Measurements from ENCODE around the gene GNPNAT1.
A peak's percentile ranks its signal among the peaks of the same experiment; 100 is the strongest.

GNPNAT1 gene

GRCh38 chr14:52741865-52742264 lies 49.5 kb downstream of the GNPNAT1 start:
- DNase-seq (ENCODE audit: extremely low read depth, low read depth): no peak
- TF ChIP-seq, protein P1, sequence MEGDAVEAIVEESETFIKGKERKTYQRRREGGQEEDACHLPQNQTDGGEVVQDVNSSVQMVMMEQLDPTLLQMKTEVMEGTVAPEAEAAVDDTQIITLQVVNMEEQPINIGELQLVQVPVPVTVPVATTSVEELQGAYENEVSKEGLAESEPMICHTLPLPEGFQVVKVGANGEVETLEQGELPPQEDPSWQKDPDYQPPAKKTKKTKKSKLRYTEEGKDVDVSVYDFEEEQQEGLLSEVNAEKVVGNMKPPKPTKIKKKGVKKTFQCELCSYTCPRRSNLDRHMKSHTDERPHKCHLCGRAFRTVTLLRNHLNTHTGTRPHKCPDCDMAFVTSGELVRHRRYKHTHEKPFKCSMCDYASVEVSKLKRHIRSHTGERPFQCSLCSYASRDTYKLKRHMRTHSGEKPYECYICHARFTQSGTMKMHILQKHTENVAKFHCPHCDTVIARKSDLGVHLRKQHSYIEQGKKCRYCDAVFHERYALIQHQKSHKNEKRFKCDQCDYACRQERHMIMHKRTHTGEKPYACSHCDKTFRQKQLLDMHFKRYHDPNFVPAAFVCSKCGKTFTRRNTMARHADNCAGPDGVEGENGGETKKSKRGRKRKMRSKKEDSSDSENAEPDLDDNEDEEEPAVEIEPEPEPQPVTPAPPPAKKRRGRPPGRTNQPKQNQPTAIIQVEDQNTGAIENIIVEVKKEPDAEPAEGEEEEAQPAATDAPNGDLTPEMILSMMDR (IDR thresholded peaks at IDR 0.05; ENCODE audit: low read depth, low read length): no peak

- no peak for DNase-seq (ENCODE audit: extremely low read depth, low read depth)
- TF ChIP-seq, protein P1 (IDR thresholded peaks at IDR 0.05; ENCODE audit: low read depth, low read length): no peak
Observed at GRCh38 chr14:52740751-52741150, 50.7 kb downstream of the GNPNAT1 start.

DNA sequence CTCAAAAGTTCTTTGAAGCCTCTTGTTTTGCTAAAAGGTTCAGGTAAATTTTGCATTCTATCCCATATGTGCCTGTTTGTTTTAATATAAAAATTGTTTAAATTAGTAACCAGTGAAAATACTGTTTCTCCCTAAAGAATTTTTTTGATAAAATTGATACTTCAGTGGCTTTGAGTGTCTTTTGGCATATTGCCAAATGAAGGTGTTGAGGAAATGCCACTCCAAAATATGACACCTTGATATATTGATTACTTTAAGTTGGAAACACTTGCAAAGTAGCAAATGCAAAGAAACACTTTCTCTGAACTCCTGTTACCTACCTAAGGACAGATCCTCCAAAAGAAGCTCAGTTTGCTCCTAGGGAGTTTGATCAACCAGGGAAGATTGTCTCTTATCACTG lies 53.0 kb downstream of the GNPNAT1 start:
- TF ChIP-seq, protein P1 (IDR thresholded peaks at IDR 0.05; ENCODE audit: low read depth, low read length): no peak

GRCh38 chr14:52735921-52736489 lies 55.4 kb downstream of the GNPNAT1 start:
- TF ChIP-seq, protein P1 (IDR thresholded peaks at IDR 0.05; ENCODE audit: low read depth, low read length): no peak
- DNase-seq (ENCODE audit: extremely low read depth, low read depth): no peak

More for the DNA sequence above, 53.0 kb downstream of the GNPNAT1 start:
- DNase-seq (ENCODE audit: extremely low read depth, low read depth): no peak

DNA sequence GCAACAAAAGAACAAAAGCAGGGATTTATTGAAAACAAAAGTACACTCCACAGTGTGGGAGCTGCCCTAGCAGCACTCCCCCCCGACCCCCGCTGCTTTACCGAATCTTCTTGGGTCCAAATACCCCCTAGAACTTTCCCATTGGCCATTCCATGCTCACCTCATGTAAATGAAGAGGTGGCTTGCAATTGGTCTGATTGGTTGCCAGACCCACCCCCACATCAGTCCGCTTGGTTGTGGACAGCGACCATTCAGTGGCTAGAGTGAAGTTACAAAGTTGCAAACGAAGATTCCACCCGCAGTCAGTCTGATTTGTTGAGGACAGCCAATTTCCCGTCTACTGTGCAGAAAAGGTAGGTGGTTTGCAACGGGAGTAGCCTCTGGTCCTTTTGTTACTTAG lies 57.6 kb downstream of the GNPNAT1 start:
- DNase-seq (ENCODE audit: extremely low read depth, low read depth): no peak
- TF ChIP-seq, protein P1 (IDR thresholded peaks at IDR 0.05; ENCODE audit: low read depth, low read length): no peak

DNA sequence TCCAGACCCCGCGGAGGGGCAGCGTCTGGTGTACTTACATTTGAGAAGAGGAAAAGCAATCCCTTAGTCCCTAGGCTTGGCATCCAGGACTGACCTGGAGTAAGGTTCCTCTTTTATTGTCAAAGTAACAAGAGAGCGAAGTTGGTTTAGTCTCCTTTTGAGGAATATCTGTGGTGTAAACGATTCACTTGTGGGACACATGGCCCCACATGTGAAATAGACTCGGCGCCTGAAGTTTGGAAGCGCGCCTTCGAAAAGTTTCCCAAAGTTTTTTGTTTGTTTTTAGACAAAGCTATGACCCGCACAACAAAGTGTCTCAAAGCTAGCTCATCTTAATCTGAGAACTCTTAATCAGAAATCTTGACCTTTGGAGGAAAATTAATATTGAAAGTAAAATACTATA lies 60.7 kb downstream of the GNPNAT1 start:
- DNase-seq (ENCODE audit: extremely low read depth, low read depth): no peak
- TF ChIP-seq, protein P1 (IDR thresholded peaks at IDR 0.05; ENCODE audit: low read depth, low read length): no peak

- TF ChIP-seq, protein P1 (IDR thresholded peaks at IDR 0.05; ENCODE audit: low read depth, low read length): no peak
Observed at GRCh38 chr14:52729925-52730708, 61.3 kb downstream of the GNPNAT1 start, which contains the start of gene STYX. TSS of gene STYX (plus strand) at chr14:52730166. CDS start at chr14:52730475, 309 bp downstream.

More at GRCh38 chr14:52729925-52730708, 61.3 kb downstream of the GNPNAT1 start, which contains the start of gene STYX:
- peak; percentile 92 for DNase-seq (ENCODE audit: extremely low read depth, low read depth)
